WTC11 (cell line): ENCODE measurements around the gene GALNT6.

Experiments used
- ATF3 ChIP-seq: sonication (generic); formaldehyde crosslinking; conservative IDR thresholded peaks from 2 replicates; pipeline ENCODE4 v1.8.1; 2022; ENCODE audit warnings: mild to moderate bottlenecking, missing genetic modification reagents
- CREB1 ChIP-seq: sonication (generic); formaldehyde crosslinking; IDR thresholded peaks from 2 replicates; pipeline ENCODE4 v1.8.0; 2023; ENCODE audit warnings: mild to moderate bottlenecking, missing genetic modification reagents
- CTCF ChIP-seq: fragments of 200-600 bp; IDR thresholded peaks from 2 replicates; pipeline ENCODE4 v1.8.0; 2022; ENCODE audit warnings: antibody characterized with exemption
- ESRRA ChIP-seq: sonication (generic); formaldehyde crosslinking; IDR thresholded peaks from 2 replicates; pipeline ENCODE4 v1.8.1; 2022; ENCODE audit warnings: mild to moderate bottlenecking, missing genetic modification reagents, borderline replicate concordance
- ETV6 ChIP-seq: sonication (generic); formaldehyde crosslinking; IDR thresholded peaks from 2 replicates; pipeline ENCODE4 v1.8.1; 2022; ENCODE audit warnings: mild to moderate bottlenecking, missing genetic modification reagents
- GABPB1 ChIP-seq: sonication (generic); formaldehyde crosslinking; IDR thresholded peaks from 2 replicates; pipeline ENCODE4 v1.8.1; 2023; ENCODE audit warnings: mild to moderate bottlenecking, missing genetic modification reagents
- IRF2 ChIP-seq: sonication (generic); formaldehyde crosslinking; IDR thresholded peaks from 2 replicates; pipeline ENCODE4 v1.8.0; 2022; ENCODE audit warnings: low read depth, missing genetic modification reagents, borderline replicate concordance
- JUN ChIP-seq: sonication (generic); formaldehyde crosslinking; IDR thresholded peaks from 2 replicates; pipeline ENCODE4 v1.8.0; 2023; ENCODE audit warnings: mild to moderate bottlenecking, missing genetic modification reagents
- TEAD4 ChIP-seq: sonication (generic); formaldehyde crosslinking; IDR thresholded peaks from 2 replicates; pipeline ENCODE4 v1.8.0; 2022; ENCODE audit warnings: mild to moderate bottlenecking, missing genetic modification reagents
- USF1 ChIP-seq: sonication (generic); formaldehyde crosslinking; IDR thresholded peaks from 2 replicates; pipeline ENCODE4 v1.8.0; 2022; ENCODE audit warnings: mild to moderate bottlenecking, missing genetic modification reagents
- ZNF423 ChIP-seq: fragments of 250-450 bp; sonication (Bioruptor Pico); IDR thresholded peaks from 2 replicates; pipeline ENCODE4 v2.1.2; 2022; ENCODE audit warnings: mild to moderate bottlenecking, moderate library complexity
- ZNF532 ChIP-seq: fragments of 250-450 bp; sonication (Bioruptor Pico); IDR thresholded peaks from 2 replicates; pipeline ENCODE4 v1.9.0; 2021; ENCODE audit warnings: mild to moderate bottlenecking, borderline replicate concordance
- TF ChIP-seq, protein P1 (sequence below): sonication (generic); formaldehyde crosslinking; IDR thresholded peaks from 2 replicates; pipeline ENCODE4 v1.8.0; 2023; ENCODE audit warnings: missing genetic modification reagents
- TF ChIP-seq, protein P2 (sequence below): sonication (generic); formaldehyde crosslinking; IDR thresholded peaks from 2 replicates; pipeline ENCODE4 v1.8.0; 2022; ENCODE audit warnings: mild to moderate bottlenecking, missing genetic modification reagents

DNA sequence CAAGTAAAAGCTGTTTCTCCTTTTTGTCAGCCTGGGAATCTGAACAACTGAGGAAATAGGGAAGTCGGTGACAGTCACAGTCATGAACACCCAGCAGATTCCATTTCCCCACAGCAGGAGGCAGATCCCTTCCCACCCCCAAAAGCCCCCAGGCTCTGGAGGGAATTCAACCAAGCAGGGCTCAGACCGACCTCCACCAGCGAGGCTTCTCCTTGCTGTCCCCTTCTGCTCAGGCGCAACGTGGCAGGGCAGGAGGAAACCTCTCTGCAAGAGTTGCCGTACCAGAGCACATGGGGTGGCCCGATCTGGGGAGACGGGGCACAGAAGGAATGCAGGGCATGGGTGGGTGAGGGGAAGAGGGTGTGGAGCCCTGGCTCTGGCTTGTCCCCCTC, 319 bp downstream of the GALNT6 start:
- no peak for TF ChIP-seq CTCF
- no peak for TF ChIP-seq ESRRA (CRISPR knock-in tag)
- no peak for TF ChIP-seq JUN (CRISPR knock-in tag)
- no peak for TF ChIP-seq ZNF532 (CRISPR knock-in tag)
- TF ChIP-seq IRF2 (CRISPR knock-in tag), result no peak
- no peak for TF ChIP-seq GABPB1 (CRISPR knock-in tag)
- TF ChIP-seq, protein P1, sequence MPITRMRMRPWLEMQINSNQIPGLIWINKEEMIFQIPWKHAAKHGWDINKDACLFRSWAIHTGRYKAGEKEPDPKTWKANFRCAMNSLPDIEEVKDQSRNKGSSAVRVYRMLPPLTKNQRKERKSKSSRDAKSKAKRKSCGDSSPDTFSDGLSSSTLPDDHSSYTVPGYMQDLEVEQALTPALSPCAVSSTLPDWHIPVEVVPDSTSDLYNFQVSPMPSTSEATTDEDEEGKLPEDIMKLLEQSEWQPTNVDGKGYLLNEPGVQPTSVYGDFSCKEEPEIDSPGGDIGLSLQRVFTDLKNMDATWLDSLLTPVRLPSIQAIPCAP (CRISPR knock-in tag), result no peak
- no peak for TF ChIP-seq ZNF423
- no peak for TF ChIP-seq TEAD4
- TF ChIP-seq, protein P2, sequence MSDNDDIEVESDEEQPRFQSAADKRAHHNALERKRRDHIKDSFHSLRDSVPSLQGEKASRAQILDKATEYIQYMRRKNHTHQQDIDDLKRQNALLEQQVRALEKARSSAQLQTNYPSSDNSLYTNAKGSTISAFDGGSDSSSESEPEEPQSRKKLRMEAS, result peak; percentile 59; the same call in 1 of the 2 replicates
- TF ChIP-seq ATF3 (CRISPR knock-in tag), result no peak
- no peak for TF ChIP-seq CREB1 (CRISPR knock-in tag)
- TF ChIP-seq ETV6 (CRISPR knock-in tag), result no peak
- no peak for TF ChIP-seq USF1 (CRISPR knock-in tag)
